Measurements from ENCODE around the gene CLIP1. TPM values are rescaled to one million over a fixed set of nuclear protein-coding genes. Genes with fewer than 3 reads are reported as not detected.
"Not testable (repeated sequence)": the region's sequence is repeated elsewhere in the genome, so short reads cannot be mapped to it uniquely, and the experiment has no call there.

CLIP1 gene
- 135 TPM for total RNA-seq

DNA sequence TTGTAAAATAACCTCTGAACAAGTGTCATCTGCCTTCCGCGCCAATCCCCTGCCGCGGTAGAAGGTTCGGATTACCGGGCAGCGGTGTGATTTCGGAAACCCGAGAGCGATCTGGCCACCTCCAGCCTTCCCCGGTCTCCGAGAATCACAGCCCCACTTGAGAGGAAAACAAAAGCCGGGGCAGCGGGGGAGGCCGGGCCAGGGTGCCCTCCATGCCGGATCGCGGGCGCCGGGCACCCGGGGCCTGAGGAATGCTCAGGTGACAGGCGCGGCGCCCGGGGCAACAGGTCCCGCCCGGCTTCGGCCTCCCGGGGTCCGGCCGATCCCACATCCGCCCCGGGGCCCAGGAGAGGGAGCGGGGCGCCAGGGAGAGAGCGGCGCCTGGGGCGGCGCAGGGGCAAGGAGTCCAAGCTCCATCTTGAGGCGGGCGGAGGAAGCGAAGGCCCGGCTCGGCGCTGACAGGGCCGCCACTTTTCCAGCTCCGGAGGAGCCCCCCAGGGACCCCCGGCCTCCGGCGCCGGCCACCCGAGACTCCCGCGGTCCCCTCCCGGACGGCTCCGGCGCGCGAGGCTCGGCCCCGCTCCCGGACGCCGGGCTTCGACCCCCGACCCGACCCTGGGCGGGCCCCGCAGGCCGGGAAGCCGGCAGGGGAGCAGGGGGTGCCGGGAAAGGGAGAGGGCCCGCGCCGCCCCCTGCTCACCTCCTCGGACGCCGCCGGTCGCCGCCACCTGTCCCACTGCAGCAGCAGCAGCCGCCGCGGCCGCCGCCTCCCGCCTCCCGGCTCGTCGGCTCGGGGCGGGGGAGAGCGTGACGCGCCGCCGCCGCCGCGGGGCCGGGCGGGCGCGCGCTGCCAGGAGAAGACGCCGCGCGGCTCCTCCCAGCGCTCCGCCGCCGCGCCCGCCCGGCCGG lies at the start of gene CLIP1:
Gene CLIP1, minus strand, starts transcription at position 849 of the 909 bp plus-strand sequence. CDS start 42,217 bp downstream, outside the sequence.
- intact Hi-C loops (cut with DNase I) = no loop called here
- no peaks in the 10 kb centered on the region for H3K9me3 ChIP-seq
- H3K4me3 ChIP-seq = peak within 1 kb of the TSS; percentile 89 to 93
- H3K36me3 ChIP-seq = no peaks in the 10 kb centered on the region
- no peak for DNase-seq (ENCODE audit: extremely low spot score in 2 of 2)
- H3K4me1 ChIP-seq = peaks cover 44% of the 10 kb centered on the region
- H3K27me3 ChIP-seq = no peaks in the 10 kb centered on the region
- H3K27ac ChIP-seq = peak within 1 kb of the TSS; percentile 99
- TF ChIP-seq POLR2A (IDR thresholded peaks at IDR 0.05) (peak in 1 of 2 donors; percentile 81), POLR2AphosphoS5 (IDR thresholded peaks at IDR 0.05; ENCODE audit: insufficient read depth in 1 of 2, low read depth in 1 of 2) (peak in 1 of 2 donors; percentile 64)
- TF ChIP-seq, protein P1, sequence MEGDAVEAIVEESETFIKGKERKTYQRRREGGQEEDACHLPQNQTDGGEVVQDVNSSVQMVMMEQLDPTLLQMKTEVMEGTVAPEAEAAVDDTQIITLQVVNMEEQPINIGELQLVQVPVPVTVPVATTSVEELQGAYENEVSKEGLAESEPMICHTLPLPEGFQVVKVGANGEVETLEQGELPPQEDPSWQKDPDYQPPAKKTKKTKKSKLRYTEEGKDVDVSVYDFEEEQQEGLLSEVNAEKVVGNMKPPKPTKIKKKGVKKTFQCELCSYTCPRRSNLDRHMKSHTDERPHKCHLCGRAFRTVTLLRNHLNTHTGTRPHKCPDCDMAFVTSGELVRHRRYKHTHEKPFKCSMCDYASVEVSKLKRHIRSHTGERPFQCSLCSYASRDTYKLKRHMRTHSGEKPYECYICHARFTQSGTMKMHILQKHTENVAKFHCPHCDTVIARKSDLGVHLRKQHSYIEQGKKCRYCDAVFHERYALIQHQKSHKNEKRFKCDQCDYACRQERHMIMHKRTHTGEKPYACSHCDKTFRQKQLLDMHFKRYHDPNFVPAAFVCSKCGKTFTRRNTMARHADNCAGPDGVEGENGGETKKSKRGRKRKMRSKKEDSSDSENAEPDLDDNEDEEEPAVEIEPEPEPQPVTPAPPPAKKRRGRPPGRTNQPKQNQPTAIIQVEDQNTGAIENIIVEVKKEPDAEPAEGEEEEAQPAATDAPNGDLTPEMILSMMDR (IDR thresholded peaks at IDR 0.05) = peak in 1 of 3 experiments; percentile 18

DNA sequence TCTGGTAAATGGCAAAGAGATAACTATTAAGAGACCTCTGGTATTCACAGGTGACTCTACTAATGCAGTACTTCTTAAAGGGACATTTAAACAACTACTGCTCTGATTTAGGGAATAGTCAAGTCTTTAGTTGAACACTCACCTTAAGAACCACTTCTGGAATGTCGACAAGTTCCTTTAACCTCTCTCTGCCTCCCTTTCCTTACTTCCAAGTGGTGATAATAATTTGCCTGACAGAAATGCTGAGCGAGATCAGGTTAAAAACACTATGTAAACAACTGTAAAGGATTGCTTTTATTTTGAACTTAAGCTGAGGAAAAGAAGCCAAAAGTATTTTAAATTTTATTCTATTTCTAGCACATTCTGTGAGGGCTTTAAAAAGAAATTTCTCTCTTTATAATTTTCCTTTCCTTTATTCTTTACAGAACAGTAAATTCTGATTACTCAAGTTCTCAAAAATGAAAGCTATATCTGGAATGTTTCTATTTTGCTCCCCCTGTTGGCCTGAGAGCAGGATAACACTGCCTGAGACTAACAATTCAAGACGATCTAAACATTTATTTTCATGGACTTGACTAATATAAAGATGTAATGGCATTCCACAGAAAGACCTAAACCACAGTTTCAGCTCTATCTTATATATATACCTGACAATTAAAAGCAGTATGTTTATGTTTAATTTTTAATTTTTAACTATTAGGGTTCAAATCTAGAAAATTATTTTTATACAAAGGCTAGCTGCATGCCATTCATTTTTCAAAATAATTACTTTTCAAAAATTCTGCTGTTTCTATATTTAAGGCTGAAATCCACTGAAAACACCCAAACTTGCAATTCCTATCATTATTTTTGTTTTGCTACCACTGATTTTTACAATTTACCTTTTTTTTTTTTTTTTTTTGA lies 49.1 kb upstream of the CLIP1 start:
- TF ChIP-seq, protein P1 (IDR thresholded peaks at IDR 0.05) = peak; percentile 43 to 87 (median 74)
- TF ChIP-seq POLR2A (IDR thresholded peaks at IDR 0.05) = no peak
- TF ChIP-seq POLR2AphosphoS5 (IDR thresholded peaks at IDR 0.05; ENCODE audit: insufficient read depth in 1 of 2, low read depth in 1 of 2) = peak in 1 of 2 donors; percentile 85
- H3K9me3 ChIP-seq = no peaks in the 10 kb centered on the region
- no peak overlapping the region for H3K4me3 ChIP-seq
- DNase-seq (ENCODE audit: extremely low spot score in 2 of 2) = no peak
- intact Hi-C loops (cut with DNase I) = no loop called here
- H3K27ac ChIP-seq = peak overlapping the region; percentile 84
- no peaks in the 10 kb centered on the region for H3K27me3 ChIP-seq
- H3K4me1 ChIP-seq = peaks cover 9% of the 10 kb centered on the region
- peaks cover 0 to 38% of the 10 kb centered on the region in 2 donors for H3K36me3 ChIP-seq

DNA sequence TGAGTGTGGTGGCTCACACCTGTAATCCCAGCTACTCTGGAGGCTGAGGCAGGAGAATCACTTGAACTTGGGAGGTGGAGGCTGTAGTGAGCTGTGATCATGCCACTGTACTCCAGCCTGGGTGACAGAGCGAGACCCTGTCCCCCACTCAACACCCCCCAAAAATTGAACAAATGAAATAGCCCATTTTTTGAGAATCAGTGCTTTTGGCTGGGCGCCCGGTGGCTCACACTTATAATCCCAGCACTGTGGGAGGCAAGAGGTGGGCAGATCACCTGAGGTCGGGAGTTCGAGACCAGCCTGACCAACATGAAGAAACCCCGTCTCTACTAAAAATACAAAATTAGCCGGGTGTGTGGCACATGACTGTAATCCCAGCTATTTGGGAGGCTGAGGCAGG lies 48.1 kb upstream of the CLIP1 start:
- H3K27me3 ChIP-seq; H3K4me3 ChIP-seq; DNase-seq (ENCODE audit: extremely low spot score in 2 of 2); H3K9me3 ChIP-seq; intact Hi-C loops (cut with DNase I); H3K4me1 ChIP-seq: not testable (repeated sequence)
- Histone ChIP-seq H3K36me3 (peaks cover 0 to 28% of the 10 kb centered on the region in 2 donors), H3K27ac (peak overlapping the region; percentile 84)

DNA sequence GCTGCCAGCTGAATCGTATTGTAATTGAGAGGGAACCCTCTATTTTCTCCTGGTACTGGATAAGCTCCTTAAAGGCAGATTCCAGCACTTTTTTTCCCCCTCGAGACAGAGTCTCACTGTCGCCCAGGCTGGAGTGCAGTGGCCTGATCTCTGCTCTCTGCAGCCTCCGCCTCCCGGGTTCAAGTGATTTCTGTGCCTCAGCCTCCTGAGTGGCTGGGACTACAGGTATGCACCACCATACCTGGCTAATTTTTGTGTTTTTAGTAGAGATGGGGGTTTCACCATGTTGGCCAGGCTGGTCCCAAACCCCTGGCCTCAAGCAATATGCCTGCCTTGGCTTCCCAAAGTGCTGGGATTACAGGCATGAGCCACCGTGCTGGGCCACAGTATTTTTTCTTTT lies 47.4 kb upstream of the CLIP1 start:
- H3K4me1 ChIP-seq; H3K4me3 ChIP-seq; H3K9me3 ChIP-seq; H3K27ac ChIP-seq; H3K27me3 ChIP-seq; DNase-seq (ENCODE audit: extremely low spot score in 2 of 2): not testable (repeated sequence)
- peaks cover 0 to 25% of the 10 kb centered on the region in 2 donors for H3K36me3 ChIP-seq
- intact Hi-C loops (cut with DNase I) = loop anchor here (5.0 kb wide), 1 partner anchor 68 kb away; no protein-coding TSS in a partner anchor

DNA sequence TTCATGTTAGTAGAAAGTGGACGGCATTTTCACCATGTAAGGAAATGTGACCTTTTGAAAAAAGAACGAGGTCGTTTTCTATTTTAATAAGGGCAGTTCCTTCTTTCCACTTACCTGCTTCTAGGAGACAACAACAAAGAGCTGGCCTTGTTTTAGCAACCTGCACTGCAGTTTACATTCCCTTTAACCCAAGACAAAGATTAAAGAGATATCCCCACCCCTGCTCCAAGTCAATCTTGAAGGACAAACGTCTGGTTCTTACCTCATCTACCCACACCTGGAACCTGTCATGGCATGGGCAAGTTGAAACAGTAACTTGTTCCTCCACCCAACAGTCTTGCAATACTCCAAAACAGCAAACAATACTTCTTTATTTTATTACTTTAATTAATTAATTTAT lies 45.5 kb upstream of the CLIP1 start:
- Histone ChIP-seq H3K27me3 (no peaks in the 10 kb centered on the region), H3K27ac (no peak overlapping the region), H3K4me3 (no peak overlapping the region), H3K36me3 (peaks cover 0 to 8% of the 10 kb centered on the region in 2 donors), H3K9me3 (no peaks in the 10 kb centered on the region), H3K4me1 (peaks cover 15% of the 10 kb centered on the region)
- no peak for DNase-seq (ENCODE audit: extremely low spot score in 2 of 2)
- intact Hi-C loops (cut with DNase I) = loop anchor here (5.0 kb wide), 1 partner anchor 66 kb away; no protein-coding TSS in a partner anchor
- TF ChIP-seq, protein P1 (IDR thresholded peaks at IDR 0.05) = no peak
- TF ChIP-seq POLR2AphosphoS5 (IDR thresholded peaks at IDR 0.05; ENCODE audit: insufficient read depth in 1 of 2, low read depth in 1 of 2) = peak in 1 of 2 donors; percentile 65
- TF ChIP-seq POLR2A (IDR thresholded peaks at IDR 0.05) = no peak

All from vagina (tissue), 2 donors.